ELR (cell line): ENCODE results near the gene FH.

ENCODE experiments used
- DNase-seq: peaks from one replicate; pipeline ENCODE4 v3.0.0-alpha.2; 2015; ENCODE audit warnings: low read depth

FH gene

GRCh38 chr1:241457421-241457820 lies 62.1 kb downstream of the FH start:
- no peak for DNase-seq

GRCh38 chr1:241456743-241457142 lies 62.8 kb downstream of the FH start:
- DNase-seq, result no peak

GRCh38 chr1:241453732-241454131 lies 65.8 kb downstream of the FH start:
- no peak for DNase-seq

GRCh38 chr1:241451956-241452355 lies 67.6 kb downstream of the FH start:
- DNase-seq, result no peak
